NCI-H748 (cell line): ENCODE measurements around the gene DGKQ.

Experiments used
- DNase-seq: peaks from one replicate; lab custom pipeline; 2025; ENCODE audit not compliant: unreplicated experiment; lab: John Stamatoyannopoulos, UW

DGKQ gene

DNA sequence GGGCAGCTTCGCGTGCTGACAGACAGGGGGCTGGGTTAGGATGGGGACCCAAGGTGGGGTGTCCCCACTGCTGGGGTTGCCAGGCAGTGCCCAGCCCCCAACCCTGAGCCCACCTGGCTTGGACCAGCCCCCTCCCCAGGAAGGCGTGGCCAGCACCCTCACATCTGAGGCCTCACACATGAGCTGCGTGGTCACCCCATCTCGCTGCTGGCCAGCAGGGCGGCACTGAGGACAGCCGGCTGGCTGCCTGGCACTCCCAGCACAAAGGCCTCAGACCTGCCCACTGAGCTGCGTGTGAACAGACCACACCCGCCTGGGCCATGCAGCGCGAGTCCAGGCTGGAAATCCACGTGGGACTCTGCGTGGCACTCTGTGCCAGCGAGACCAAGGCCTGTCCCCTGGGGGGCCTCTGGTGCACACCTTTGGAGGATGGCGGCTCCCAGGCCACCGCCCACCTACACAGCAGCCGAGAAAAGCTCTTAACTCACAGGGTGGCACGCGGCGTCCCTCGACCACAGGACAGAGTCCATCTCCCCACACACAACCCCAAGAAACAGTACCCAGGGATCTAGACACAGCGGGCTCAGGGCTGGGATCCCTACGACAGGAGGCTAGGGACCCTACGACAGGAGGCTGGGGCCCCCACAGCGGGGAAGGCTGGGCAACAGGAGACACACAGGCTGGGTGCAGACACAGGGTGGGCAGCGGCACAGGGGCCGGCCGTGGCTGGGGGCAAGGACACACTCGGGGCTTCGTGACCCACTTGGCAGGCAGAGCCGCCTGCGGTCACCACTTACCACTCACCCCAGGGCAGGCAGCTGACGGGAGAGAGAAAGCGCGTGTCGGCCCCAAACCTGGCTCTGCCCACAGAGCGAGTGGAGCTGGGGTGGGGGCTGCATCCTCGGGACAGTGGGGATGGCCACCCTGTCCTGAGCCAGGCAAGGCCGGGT lies 9.8 kb downstream of the DGKQ start:
- DNase-seq: no peak

DNA sequence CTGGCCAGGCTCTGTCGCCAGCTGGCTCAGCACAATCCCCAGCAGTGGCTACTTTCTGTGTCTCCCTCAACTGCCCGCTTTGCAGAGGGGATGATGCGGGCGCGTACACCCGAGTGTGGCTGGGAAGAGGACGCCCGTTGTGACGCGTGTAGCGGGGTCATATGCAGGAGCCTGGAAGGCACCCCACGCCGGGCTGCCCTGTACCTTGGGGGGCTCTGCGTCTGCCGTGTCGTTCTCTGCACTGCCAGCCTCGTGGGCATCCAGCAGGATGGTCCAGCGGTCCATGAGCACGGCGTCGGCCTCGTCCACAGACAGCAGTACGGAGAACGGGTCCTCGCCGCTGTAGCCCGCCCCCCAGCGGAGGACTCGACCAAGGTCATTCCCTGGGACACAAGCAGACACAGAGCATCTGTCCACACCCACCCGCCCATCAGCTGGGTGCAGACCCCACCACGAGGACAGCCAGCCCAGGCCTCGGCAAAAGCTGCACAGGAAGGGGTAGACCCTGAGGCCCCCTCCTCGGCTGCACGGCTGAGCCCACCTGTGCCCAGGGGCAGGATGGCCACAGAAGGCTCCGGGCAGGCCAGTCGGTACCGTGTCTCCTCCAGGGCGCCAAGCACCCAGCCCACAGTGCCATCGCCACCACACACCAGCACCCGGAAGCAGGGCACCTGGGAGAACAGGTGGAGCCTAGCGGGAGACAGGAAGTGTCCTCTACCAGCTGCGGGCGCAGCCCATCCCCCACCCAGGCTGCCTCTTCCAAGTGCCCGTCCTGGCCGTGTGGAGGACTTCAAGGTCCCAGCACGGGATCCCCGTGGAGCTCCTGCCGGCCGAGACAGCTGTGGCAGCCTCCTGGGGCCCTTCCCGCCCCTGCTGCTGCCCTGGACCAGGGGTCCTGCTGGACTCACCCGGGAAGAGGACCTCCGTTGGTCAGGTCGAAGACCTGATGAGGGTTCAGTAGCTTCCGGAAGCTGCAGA lies 10.8 kb downstream of the DGKQ start:
- DNase-seq: no peak

GRCh38 chr4:961351-962230 lies 11.8 kb downstream of the DGKQ start:
- DNase-seq: no peak

- no peak for DNase-seq
These were observed 12.6 kb downstream of the DGKQ start for GRCh38 chr4:960636-961350.

DNA sequence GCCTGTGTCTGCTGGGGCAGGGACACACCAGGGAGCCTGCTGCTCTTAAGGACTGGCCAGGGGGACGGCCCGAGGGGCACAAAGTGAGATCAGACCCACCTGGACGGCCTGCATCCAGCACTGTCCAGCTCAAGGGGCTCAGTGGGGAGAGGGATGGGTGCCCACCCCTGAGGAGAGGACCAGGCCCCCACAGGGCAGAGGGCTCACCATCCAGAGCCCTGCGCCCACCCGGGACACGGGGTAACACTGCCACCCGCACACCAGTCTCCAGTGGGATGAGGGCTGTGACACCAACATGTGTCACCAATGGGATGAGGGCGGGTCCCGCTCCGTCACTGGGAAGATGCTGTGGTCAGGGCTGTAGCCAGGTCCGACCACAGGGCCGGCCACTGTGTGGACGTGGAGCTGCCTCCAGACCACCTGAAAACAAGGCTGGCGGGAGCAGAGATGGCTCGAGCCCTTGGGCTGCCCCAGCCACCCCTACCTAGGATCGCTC lies 13.2 kb downstream of the DGKQ start:
- no peak for DNase-seq

DNA sequence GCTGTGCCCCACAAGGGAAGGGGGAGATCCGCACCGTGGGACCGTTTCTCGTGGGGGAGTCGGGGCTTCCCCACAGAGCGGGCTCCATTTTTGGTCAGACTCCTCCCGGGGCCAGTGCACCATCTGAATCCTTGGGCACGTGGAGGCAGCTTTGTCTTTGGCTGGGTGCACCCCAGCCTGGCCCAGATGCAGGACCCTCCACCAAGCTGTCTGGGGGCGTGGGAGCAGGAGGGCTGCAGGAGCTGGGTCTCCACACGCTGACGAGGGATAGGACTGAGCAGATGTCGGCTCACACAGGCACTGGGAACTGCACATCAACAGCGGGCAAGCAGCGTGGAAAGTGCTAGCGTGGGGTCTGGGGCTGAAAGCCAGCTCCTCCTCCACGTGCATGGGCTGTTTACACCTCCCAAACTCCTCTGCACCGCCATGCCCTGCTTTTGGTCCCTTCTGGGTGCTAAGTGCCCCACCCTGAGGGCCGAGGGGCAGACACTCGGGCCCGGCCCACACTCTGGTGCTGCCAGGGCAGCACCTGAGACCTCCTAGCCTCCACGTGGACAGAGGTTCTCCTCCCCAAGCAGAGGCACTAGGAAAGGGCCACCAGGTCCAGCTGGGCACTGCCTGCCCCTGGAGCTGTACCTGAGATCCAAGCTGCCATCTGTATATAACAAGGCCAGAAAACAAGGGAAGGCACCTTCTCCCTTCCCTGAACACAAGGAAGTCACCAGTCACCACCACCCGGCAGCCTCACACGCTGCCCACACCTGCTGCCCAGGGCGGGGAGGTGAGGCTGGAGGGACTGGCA lies 13.8 kb downstream of the DGKQ start:
- no peak for DNase-seq

DNA sequence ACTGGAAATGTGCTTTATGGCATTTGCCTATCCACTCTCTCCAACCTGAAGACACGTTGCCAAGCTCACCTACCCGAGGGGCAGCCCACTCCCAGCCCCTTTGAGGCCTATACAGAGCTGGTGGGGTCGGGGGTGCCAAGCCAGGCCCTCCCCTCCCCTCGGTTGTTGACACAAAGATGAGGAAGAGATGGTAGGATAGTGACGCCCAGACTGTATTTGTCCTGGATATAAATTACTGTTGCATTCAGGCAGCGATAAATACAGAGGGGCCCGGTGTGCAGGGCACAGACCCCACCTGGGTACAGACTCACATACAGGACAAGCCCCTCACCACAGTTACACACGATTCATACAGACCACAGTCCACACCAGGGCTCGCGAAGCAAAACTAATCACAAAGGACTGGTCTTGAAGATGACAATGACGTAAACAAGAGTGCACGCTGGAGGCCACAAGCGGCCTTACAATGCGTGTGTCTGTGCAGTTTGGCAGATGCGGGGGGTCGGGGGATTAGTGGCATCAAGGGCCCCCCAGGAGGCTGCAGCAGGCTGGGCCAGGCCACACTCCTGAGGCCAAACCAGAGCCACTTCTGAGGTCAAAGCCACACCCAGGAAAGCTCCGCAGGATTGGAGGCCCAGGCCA lies 14.6 kb downstream of the DGKQ start:
- DNase-seq: no peak

GRCh38 chr4:958314-958665 lies 15.1 kb downstream of the DGKQ start:
- DNase-seq: no peak

DNA sequence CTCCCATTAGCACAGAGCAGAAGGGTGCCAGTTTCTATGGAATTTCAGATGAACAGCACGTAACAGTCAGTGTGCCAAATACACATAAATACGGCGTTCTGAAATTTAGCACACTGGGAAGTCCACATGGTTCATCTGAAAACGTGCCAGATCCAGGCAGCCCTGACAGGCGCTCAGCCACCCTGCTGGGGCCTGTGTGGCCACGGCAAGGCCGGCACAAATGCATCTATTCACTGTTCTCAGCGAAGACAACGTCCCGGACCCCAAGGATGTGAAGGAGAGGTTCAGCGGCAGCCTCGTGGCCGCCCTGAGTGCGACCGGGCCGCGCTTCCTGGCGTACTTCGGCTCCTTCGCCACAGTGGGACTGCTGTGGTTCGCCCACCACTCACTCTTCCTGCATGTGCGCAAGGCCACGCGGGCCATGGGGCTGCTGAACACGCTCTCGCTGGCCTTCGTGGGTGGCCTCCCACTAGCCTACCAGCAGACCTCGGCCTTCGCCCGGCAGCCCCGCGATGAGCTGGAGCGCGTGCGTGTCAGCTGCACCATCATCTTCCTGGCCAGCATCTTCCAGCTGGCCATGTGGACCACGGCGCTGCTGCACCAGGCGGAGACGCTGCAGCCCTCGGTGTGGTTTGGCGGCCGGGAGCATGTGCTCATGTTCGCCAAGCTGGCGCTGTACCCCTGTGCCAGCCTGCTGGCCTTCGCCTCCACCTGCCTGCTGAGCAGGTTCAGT lies 15.6 kb downstream of the DGKQ start:
- DNase-seq: no peak

GRCh38 chr4:957231-957580 lies 16.2 kb downstream of the DGKQ start:
- no peak for DNase-seq

DNA sequence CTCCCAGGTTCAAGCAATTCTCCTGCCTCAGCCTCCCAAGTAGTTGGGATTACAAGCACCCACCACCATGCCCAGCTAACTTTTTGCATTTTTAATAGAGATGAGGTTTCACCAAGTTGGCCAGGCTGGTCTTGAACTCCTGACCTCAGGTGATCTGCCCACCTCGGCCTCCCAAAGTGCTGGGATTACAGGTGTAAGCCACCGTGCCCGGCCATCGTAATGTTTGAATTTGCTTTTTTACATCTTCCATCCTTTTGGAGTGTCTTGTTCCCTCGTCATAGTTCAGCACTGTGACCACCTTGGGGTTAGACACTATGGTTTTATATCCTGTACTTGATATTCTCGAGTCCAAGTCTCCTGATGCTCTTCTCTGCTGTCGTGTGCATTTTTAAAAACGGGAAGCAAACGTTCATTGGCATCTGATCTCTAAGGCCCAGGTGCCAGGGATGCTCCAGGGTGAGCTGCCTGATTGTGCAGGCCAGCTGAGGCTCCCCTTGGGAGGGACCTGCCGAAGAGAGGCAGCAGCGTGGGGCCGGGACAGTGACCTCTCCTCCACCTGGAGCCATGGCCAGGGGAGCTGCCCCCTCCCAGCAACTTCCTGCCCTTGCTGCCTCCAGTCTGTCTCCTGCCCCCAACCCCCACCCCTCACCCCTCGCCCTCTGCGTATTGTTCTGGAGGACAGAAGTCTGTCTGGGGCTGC lies 16.7 kb downstream of the DGKQ start:
- no peak for DNase-seq

DNA sequence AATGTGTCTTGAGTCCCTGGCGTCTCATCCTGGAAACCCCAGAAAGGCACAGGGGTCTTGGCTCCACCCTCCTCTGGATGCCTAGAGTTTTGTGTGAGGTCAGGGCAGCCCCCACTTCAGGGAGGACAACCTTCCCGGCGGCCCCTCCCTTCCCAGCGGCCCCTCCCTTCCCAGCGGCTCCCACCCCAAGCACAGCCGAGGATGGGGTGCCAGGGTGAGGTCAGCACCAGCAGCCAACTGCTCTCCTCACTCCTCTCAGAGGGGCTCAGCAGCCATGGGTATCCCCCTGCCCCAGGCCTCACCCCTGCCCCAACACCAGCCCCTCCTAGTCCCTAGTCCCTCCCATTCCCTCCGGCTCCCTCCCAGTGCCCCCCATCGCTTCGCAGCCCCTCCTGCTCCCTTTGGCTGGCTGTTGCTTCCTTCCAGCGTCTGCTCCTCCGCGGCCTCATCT lies 17.4 kb downstream of the DGKQ start:
- no peak for DNase-seq

GRCh38 chr4:955161-955921 lies 18.0 kb downstream of the DGKQ start:
- DNase-seq: no peak

DNA sequence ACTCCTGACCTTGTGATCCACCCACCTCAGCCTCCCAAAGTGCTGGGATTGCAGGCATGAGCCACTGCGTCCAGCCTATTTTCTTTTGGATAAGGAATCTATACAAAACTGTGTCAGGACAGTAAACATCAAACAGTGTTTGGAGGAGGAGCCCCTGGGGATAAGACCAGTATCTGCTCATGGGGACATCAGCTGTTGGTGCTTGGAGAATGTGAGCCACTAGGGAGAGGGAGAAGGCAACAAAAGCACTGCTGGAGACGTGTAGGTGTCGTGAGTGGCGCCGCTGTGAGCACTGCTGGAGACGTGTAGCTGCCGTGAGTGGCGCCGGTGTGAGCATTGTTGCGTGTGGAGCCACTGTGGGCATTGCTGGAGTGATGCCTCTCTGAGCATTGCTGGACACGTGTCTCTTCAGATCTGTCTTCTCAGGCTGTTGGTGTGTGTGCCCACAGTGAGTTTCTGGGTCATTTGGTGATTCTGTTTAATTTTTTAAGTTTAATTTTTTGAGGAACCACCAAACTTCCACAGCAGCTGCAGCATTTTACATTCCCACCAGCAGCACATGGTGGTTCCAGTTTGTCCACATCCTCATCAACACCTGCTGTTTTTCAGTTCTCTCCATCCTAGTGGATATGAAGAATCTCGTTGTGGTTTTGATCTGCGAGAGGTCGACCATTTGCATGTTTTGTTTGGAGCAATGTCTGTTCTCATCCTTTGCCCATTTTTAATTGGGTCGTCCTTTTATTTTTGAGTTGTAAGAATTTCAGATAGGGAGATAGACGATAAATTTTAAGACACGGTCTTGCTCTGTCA lies 19.0 kb downstream of the DGKQ start:
- no peak for DNase-seq

- no peak for DNase-seq
These were observed 19.8 kb downstream of the DGKQ start for GRCh38 chr4:953574-953915.
